AG20443 (cell line): ENCODE results near the gene C2orf42.
"Not testable (repeated sequence)": the region's sequence is repeated elsewhere in the genome, so short reads cannot be mapped to it uniquely, and the experiment has no call there.

Experiments
- DNase-seq: peaks from one replicate; pipeline ENCODE4 v3.0.0; 2012; ENCODE audit warnings: low spot score, mixed read lengths

Gene C2orf42

DNA sequence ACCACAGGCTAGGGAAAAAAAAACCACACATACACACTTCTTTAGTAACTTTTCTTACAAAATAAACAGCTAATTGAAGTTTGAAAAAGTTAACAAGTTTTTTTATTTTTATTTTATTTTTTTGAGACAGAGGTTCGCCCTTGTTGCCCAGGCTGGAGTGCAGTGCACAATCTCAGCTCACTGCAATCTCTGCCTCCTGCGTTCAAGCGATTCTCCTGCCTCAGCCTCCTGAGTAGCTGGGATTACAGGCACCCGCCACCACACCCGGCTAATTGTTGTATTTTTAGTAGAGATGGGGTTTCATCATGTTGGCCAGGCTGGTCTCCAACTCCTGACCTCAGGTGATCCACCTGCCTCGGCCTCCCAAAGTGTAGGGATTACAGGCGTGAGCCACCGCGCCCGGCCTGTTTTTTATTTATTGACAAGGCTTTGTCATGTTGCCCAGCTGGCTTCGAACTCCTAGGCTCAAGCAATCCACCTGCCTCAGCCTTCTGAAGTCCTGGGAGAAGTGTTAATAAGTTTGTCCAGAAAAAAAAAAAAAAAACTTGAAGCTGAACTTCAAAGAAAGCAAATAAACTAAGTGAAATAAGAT lies 21.1 kb downstream of the C2orf42 start:
- not testable (repeated sequence) for DNase-seq

GRCh38 chr2:70161069-70161534 lies 29.7 kb downstream of the C2orf42 start:
- DNase-seq: no peak

DNA sequence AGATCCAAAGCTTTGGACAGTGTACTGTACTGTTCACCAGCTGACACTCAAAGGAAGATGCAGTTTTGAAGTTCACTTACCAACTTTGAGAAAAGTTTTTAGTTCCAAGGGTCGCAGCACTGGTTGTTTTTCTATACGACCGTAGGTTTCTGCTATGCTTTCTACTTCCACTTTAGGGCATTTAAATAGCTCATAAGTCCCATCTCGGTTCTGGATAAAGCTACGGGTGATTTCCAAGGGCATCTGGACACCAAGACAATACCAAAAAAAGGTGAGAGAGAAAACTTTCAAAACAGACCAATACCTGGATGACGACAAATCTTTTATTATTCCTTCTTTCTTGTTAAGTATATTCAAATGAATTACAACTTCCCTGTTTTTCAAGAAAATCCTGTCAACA lies 30.3 kb downstream of the C2orf42 start:
- no peak for DNase-seq

DNA sequence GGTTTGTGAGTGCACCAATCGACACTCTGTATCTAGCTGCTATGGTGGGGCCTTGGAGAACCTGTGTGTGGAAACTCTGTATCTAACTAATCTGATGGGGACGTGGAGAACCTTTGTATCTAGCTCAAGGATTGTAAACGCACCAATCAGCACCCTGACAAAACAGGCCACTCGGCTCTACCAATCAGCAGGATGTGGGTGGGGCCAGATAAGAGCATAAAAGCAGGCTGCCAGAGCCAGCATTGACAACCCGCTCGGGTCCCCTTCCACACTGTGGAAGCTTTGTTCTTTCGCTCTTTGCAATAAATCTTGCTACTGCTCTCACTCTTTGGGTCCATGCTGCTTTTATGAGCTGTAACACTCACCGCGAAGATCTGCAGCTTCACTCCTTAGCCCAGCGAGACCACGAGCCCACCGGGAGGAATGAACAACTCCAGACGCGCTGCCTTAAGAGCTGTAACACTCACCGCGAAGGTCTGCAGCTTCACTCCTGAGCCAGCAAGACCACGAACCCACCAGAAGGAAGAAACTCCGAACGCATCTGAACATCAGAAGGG lies 41.6 kb downstream of the C2orf42 start:
- not testable (repeated sequence) for DNase-seq

GRCh38 chr2:70148211-70148760 lies 42.5 kb downstream of the C2orf42 start:
- DNase-seq: not testable (repeated sequence)

- DNase-seq: no peak
Measured at GRCh38 chr2:70145851-70146739, 44.7 kb downstream of the C2orf42 start.

- no peak for DNase-seq
Measured at GRCh38 chr2:70145144-70145490, 45.7 kb downstream of the C2orf42 start.

DNA sequence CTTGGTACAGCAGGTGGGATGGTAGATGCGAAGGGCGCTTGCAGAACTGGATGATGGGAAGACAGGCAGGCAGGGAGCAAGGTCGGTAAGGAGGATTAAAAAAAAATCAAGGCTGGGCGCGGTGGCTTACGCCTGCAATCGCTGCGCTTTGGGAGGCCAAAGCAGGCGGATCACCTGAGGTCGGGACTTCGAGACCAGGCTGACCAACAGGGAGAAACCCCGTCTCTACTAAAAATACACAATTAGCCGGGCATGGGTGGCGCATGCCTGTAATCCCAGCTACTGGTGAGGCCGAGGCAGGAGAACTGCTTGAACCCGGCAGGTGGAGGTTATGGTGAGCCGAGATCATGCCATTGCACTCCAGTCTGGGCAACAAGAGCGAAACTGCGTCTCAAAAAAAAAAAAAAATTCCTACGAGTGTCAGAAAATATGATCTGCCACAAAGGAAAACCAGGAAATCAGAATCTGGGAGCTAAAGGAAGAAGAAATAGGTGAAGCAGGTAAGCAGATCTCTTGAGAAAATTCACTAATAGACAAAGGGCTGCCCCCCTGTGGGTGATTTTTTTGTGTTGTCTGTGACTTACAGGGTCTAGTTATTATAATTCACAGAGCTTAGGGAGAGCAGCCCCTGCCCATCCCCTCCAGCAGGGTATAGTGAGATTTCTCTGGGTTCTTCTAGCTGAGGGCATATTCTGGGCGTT lies 46.2 kb downstream of the C2orf42 start:
- no peak for DNase-seq

GRCh38 chr2:70143314-70144150 lies 47.3 kb downstream of the C2orf42 start:
- DNase-seq: peak; percentile 34

DNA sequence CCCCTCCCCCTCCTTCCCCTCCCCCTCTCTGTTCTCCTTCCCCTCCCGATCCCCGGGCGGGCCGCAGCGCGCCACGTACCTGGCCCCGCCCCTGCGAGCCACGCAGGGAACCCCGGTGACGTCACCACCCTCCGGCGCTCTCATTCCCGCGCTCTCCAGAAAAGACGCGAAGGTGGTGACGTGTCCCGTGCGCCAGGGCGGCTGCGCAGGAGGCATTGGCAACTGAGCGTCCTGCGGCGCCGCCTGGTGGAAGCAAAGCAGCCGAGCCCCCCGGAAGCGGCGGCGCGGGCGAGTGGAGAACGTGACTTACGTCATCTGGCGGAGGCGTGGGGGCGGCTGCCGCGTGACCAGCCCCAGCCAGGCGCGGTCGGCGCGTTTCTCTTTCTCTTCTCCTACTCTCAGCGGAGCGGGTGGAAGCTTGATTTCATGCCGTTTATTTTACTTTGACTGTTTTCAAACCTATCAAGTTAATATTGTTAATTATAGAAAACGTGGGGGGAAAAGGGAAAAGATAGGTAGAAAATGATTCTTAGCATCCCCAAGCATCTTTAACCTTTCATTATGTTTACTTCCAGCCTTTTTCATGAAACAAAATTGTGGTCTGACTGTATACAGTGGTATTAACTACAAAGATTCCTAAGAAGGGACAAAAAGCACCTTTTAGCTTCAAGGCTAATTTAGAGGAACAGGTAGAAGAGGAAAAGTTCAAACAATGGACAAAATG lies 48.1 kb downstream of the C2orf42 start:
- DNase-seq: peak; percentile 99

DNA sequence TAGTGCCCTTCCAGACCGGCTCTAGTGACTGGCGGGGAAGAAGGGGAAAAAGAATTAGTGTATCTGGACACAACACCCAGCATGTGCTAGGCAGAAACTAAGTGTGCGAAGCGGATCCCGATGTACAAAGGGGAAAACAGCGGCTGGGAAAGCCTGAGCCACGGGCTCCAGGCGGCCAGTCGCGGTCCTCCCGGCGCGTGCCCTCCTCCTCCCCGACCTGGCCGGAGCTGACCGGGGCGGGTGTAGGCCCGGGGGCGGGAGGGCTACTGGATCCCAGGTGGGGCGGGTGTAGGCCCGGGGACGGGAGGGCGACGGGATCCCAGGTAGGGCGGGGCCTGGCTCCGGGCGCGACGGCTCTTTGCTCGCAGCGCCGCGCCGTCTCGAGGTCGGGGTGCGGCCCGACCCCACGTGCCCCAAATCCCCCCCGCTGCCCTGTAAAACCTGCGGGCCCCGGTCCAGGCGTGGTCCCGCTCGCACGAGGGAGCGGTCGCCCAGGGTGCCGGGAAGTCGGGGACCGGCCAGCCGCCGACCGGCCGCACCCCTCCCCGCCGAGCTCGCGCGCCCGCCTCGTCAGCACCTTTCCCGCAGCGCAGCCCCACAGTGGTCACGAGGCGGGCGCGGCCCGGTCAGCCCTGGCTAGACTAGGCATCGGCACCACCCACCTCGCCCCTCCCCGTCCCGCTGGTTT lies 48.8 kb downstream of the C2orf42 start:
- DNase-seq: no peak

DNA sequence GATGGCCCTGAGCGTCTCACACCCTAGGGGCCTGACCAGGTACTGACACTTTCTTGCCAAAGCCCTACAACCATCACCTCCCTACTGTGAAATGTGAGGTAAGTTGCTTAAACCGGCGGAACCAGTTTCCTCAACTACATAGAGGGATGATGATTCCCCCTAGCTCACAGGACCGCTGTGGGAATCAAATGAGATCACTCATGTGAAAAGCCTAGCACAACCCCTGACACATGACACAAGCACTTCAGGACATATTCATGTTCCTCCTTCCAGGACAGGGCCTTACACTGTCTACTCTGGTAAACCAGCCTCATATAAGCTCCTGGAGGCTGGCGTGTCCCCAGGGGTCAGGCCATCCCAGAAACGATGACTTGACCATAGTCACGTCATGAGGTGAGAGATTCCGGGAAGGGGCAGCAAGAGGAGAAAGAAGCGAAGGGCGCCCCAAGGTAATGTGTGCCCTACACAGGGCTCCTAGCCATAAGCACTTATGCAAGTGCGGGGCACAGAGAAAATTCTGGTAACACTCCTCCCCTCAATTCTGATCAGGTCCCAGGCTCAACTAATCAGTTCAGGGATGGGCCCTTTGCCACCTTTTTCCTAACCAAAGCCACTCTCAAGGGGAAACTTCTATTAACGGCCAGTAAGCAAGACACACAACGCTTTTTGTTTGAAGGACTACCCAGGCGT lies 49.5 kb downstream of the C2orf42 start:
- no peak for DNase-seq

DNA sequence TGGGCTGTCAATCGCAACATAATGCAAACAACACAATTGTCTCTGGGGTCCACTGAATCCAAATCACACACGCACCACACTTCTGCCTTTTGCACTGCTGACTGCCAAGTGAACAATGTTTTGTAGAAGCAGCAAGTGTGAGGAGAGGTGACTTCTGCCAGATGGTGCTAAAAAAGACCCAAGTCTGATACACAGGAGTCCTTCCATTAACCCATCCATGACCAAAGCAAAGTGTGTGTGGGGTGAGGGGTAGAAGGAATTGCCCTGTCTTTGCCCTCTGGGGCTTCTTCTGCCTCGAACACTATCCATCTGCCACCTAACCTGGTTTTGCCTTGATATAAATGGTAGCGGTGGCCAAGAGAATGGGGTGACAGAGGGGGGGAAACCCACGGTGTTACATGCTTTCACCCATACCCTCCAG lies 50.0 kb downstream of the C2orf42 start:
- no peak for DNase-seq

- DNase-seq: not testable (repeated sequence)
Measured at GRCh38 chr2:70134323-70134983, 56.4 kb downstream of the C2orf42 start.

DNA sequence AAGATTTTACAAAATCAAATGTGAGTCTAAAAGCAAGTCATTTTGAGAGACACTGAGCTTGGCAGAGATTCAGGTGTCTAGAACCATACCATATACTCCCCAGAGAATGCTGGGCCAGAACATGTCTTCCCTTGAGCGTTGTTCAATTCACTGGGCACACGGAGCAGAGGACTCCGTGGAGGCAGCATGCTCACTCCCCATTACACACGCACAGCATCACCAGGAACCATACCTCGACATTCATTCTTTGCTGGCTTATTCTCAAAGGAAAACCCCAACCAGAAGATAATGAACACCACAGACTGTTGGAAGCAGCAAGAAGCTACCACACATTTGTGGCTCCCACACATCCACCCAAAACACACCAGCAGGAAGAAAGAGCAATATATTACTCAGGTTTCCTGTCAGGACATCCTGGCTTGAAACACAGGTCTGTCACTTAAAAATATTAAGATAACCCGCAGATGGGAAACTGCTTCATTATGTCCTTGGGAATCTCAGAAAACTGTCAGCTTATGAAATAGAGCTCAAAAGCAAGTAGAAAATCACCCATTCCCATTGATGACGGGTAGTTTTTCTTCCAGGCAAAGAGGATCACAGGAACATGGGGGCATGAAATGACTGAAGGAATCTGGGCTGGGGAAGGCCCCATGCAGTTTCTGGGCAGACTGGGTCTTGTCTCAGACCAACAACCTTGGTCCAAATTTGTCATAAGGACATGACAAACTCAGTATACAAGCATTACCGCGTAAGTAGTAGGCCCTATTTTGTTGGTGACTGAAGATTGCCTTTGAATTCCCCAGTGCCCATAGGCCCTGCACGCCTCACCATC lies 57.1 kb downstream of the C2orf42 start:
- no peak for DNase-seq

DNA sequence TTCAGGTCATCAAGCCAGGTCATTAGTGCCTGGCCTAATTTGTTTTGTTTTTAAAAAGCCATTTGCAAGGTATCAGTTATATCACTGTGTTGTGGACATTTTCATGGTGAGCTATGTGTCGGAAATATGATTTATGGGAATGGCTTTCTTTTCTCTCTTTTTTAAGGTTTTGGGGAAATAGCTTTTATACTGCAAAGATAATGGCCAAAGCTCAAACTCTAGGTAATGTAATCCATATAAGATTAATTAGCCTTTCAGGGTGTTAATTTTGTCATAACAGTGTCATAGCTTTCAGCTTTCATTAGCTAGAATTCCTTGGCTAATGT lies 57.7 kb downstream of the C2orf42 start:
- no peak for DNase-seq

DNA sequence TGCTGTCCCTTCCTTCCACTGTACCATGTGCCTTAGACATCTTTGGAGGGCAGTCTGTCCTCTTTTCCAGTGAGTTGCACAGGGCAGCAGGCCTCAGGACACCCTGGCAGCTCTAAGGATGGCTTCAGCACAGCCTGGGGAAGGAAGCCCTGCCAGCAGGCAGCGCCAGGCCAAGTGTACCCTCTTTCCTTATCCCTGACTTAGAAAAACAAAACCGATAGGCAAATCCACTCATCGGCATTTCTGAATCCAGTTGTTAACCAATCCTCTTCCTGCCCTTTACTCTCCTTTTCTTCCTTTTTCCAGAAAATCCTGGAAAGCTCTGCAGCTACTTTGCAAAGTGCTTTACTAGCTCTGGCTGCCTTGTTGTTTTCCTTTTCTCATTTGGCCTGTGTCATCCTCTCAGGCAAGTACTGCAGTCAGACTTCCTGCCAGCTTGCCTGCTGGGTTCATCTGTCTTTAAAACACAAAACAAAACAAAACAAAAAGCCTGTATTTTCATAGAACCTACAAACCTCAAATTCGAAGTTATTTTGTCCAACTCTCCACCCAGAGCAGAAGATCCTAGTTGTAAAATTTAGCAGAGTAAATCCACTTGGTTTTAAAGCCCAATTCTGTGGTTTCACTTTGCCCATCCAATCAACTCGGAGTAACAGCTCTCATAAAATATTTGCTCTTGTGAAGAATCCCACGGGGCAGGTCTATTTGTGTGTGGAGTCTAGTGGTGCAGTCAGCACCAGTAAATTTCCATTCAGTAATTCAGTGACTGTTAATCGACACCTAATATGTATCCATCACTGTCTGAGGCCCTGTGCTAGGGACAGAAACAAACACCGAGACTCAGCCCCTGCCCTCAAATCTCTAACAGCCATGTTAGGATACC lies 58.3 kb downstream of the C2orf42 start:
- DNase-seq: peak; percentile 59
